ENCODE measurements around the gene SLC35D1. TPM values are rescaled to one million over a fixed set of nuclear protein-coding genes. Genes with fewer than 3 reads are reported as not detected.
"Not testable (repeated sequence)": the region's sequence is repeated elsewhere in the genome, so short reads cannot be mapped to it uniquely, and the experiment has no call there.

Gene SLC35D1
- total RNA-seq, 2 experiments from 2014 or later = 11.2 to 11.4 TPM

DNA sequence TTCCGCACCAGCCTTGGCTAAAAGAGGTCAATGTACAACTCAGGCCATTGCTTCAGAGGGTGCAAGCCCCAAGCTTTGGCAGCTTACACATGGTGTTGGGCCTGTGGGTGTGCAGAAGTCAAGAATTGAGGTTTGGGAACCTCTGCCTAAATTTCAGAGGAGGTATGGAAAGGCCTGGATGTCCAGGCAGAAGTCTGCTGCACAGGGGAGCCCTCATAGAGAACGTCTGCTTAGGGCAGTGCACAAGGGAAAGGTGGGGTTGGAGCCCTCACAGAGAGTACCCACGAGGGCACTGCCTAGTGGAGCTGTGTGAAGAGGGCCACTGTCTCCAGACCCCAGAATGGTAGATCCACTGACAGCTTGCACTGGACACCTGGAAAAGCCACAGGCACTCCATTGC is 13.7 kb upstream of the SLC35D1 start:
- Mint-ChIP-seq H3K9me3 (ENCODE audit: insufficient read depth) (peaks cover 26% of the 10 kb centered on the region), H3K27me3 (ENCODE audit: low read depth) (peaks cover 12% of the 10 kb centered on the region)
- DNase-seq; CTCF ChIA-PET; H3K4me1 Mint-ChIP-seq (ENCODE audit: low read depth); H3K27ac Mint-ChIP-seq; POLR2A ChIA-PET; H3K36me3 Mint-ChIP-seq (ENCODE audit: low read depth); H3K4me3 Mint-ChIP-seq; ATAC-seq: not testable (repeated sequence)

DNA sequence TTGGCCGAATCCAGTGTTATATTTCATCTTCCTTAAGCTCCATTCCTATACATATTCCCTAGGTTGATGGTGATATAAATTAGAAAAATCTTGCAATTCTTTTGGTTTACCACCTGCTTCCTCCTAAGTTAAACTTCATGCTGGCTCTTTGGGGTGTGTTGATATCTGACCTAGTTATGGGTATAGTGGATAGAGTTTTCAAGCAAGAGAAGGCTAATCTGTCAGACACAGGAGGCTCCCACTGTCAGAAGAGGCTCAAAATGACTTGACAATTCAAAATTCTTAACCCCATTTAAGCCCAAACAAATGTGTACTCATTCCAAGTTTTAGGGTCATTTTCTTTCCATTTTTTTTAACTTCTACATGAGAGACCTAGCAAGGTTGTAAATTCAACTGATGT is 8.5 kb upstream of the SLC35D1 start:
- DNase-seq (no peak), ATAC-seq (no peak)
- Mint-ChIP-seq H3K4me1 (ENCODE audit: low read depth) (no peaks in the 10 kb centered on the region), H3K27me3 (ENCODE audit: low read depth) (peaks cover 12% of the 10 kb centered on the region), H3K27ac (no peak overlapping the region), H3K4me3 (no peak overlapping the region), H3K36me3 (ENCODE audit: low read depth) (no peaks in the 10 kb centered on the region), H3K9me3 (ENCODE audit: insufficient read depth) (peaks cover 8% of the 10 kb centered on the region)
- ChIA-PET CTCF (no interaction called here), POLR2A (no interaction called here)

DNA sequence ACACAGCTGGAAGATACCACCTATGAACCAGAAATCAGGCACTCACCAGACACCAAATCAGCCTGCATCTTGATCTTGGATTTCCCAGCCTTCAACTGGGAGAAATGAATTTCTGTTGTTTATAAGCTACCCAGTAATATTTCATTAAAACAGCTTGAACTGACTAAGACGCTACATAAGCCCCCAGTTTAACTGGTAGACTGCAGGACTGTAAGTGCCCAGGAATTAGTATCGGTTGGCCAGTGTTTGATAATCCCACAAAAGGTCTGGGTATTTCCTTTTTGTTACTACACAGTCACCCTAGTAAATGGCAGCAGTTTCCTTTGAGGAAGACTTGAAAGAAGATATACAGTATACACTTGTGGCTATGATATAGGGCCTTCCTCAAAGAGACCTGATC is 7.3 kb upstream of the SLC35D1 start:
- no peaks in the 10 kb centered on the region for H3K4me1 Mint-ChIP-seq (ENCODE audit: low read depth)
- no peak overlapping the region for H3K4me3 Mint-ChIP-seq
- no peak overlapping the region for H3K27ac Mint-ChIP-seq
- H3K27me3 Mint-ChIP-seq (ENCODE audit: low read depth) = peaks cover 15% of the 10 kb centered on the region
- DNase-seq (no peak), ATAC-seq (no peak)
- ChIA-PET CTCF (interaction anchor here (1.1 to 1.9 kb wide), 3 partner anchors 43 to 152 kb away, joined by 3 to 6 read pairs (median 5); no protein-coding TSS in a partner anchor), POLR2A (no interaction called here)
- H3K36me3 Mint-ChIP-seq (ENCODE audit: low read depth) = no peaks in the 10 kb centered on the region
- H3K9me3 Mint-ChIP-seq (ENCODE audit: insufficient read depth) = no peaks in the 10 kb centered on the region

DNA sequence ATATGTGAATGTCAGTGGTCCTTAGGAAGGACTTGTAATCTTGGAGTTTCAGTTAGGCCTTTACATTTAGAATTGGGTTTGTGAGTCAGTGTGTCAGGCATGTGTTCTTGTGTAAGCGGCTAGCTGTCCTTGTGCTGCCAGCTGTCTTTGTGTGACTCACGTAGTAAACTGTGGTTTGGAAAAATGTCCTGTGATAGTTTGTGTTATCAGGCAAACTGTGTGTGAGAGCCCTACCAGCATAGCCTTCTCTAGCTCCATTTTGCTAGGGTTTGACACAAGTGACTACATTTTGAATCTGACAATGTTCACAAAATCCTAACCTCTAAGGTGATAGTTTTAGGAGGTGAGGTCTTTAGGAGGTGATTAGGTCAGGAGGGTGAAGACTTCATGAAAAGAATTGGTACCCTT is 6.9 kb upstream of the SLC35D1 start:
- Mint-ChIP-seq H3K4me3 (no peak overlapping the region), H3K36me3 (ENCODE audit: low read depth) (no peaks in the 10 kb centered on the region), H3K4me1 (ENCODE audit: low read depth) (no peaks in the 10 kb centered on the region), H3K27me3 (ENCODE audit: low read depth) (peaks cover 17% of the 10 kb centered on the region), H3K27ac (no peak overlapping the region), H3K9me3 (ENCODE audit: insufficient read depth) (no peaks in the 10 kb centered on the region)
- DNase-seq (no peak), ATAC-seq (no peak)
- ChIA-PET POLR2A (interaction anchor here (0.5 kb wide), 1 partner anchor 152 kb away, joined by 6 read pairs; no protein-coding TSS in a partner anchor), CTCF (interaction anchor here (0.6 to 1.9 kb wide), 5 partner anchors 10 to 153 kb away, joined by 3 to 6 read pairs (median 3); no protein-coding TSS in a partner anchor)

DNA sequence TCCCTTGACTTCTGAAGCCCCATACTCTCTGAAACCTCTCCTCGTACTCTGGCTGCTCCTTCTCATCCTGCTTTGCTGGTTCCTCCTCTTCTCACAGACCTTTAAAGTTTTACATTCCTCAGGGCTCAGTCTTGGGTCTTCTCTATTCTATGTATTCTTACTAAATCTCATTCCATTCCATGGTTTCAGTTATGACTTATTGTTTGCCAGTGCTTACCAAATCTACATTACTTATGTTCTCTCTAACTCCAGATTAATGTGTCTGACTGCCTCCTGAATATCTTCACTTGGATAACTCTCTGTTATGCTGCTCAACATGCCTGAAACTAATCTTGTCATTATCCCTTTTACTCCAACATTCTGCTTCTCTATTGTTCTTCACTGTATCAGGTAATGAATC is 5.4 kb upstream of the SLC35D1 start:
- ATAC-seq (no peak), DNase-seq (no peak)
- no peaks in the 10 kb centered on the region for H3K9me3 Mint-ChIP-seq (ENCODE audit: insufficient read depth)
- H3K4me3 Mint-ChIP-seq = no peak overlapping the region
- H3K4me1 Mint-ChIP-seq (ENCODE audit: low read depth) = peaks cover 6% of the 10 kb centered on the region
- CTCF ChIA-PET = no interaction called here
- POLR2A ChIA-PET = interaction anchor here (0.8 kb wide), 1 partner anchor 1219 kb away, joined by 3 read pairs; no protein-coding TSS in a partner anchor
- no peaks in the 10 kb centered on the region for H3K36me3 Mint-ChIP-seq (ENCODE audit: low read depth)
- H3K27ac Mint-ChIP-seq = no peak overlapping the region
- peaks cover 13% of the 10 kb centered on the region for H3K27me3 Mint-ChIP-seq (ENCODE audit: low read depth)

DNA sequence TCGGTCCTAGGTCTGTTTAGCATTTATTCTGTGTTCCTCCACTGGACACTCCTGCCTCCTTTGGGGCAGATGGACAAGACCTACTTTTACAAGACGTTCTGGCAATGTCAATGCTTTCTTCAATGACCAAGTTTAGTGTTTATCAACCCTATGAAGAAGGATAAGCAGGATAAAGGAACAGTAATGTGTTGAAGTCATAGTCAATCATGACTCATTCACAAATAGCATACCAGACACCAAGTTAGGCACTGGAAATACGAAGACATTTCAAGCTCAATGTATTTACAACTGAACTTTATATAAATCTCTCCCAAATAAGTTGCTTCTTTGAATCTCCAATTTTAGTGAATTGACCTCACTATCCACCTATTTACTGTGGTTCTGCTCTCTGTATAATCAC is 4.8 kb upstream of the SLC35D1 start:
- no peak overlapping the region for H3K27ac Mint-ChIP-seq
- H3K36me3 Mint-ChIP-seq (ENCODE audit: low read depth) = no peaks in the 10 kb centered on the region
- ATAC-seq = no peak
- no peak overlapping the region for H3K4me3 Mint-ChIP-seq
- H3K4me1 Mint-ChIP-seq (ENCODE audit: low read depth) = peaks cover 8% of the 10 kb centered on the region
- no peak for DNase-seq
- CTCF ChIA-PET = interaction anchor here (0.9 kb wide), 1 partner anchor 91 kb away, joined by 3 read pairs; no protein-coding TSS in a partner anchor
- peaks cover 10% of the 10 kb centered on the region for H3K27me3 Mint-ChIP-seq (ENCODE audit: low read depth)
- POLR2A ChIA-PET = interaction anchor here (0.8 kb wide), 1 partner anchor 1219 kb away, joined by 3 read pairs; no protein-coding TSS in a partner anchor
- H3K9me3 Mint-ChIP-seq (ENCODE audit: insufficient read depth) = no peaks in the 10 kb centered on the region

DNA sequence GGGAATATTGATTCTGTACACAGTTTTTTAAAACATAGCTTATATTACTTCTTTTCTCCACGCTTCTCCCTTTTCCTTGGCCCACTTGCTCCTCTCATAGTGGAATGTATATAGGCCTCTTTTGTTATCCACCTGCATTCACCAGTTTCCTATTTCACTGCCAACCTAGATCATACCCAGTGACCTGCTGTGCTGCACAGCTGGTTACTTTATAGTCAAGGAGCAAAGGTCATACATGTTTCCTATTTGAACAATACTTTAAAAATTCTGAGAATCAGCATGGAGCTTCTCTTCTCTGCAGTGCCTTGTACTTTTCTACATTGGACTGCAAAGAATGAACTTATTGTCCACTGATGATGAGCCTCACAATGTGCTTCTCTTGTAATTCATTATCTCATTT is 4.3 kb upstream of the SLC35D1 start:
- ChIA-PET CTCF (interaction anchor here (0.9 to 1.7 kb wide), 2 partner anchors 62 to 91 kb away, joined by 3 read pairs; no protein-coding TSS in a partner anchor), POLR2A (no interaction called here)
- H3K9me3 Mint-ChIP-seq (ENCODE audit: insufficient read depth) = no peaks in the 10 kb centered on the region
- peaks cover 8% of the 10 kb centered on the region for H3K4me1 Mint-ChIP-seq (ENCODE audit: low read depth)
- peaks cover 10% of the 10 kb centered on the region for H3K27me3 Mint-ChIP-seq (ENCODE audit: low read depth)
- no peak overlapping the region for H3K27ac Mint-ChIP-seq
- no peak for DNase-seq
- no peak for ATAC-seq
- H3K36me3 Mint-ChIP-seq (ENCODE audit: low read depth) = no peaks in the 10 kb centered on the region
- no peak overlapping the region for H3K4me3 Mint-ChIP-seq

DNA sequence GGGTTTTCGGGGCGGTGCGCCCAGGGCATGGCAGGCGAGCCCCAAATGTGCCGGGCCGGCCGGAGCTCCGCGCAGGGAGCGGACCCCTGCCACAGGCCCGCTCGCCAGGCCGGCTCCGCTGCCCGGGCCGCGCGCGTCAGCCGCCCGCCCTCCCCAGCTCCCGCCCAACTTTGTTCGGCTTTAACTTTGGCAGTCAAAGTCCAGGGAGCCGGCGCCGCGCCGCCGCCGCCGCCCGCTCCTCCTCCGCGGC is 488 bp downstream of the SLC35D1 start:
- peak; percentile 53 for ATAC-seq
- Mint-ChIP-seq H3K9me3 (ENCODE audit: insufficient read depth) (no peaks in the 10 kb centered on the region), H3K27ac (peak overlapping the region; percentile 91), H3K36me3 (ENCODE audit: low read depth) (peaks cover 19% of the 10 kb centered on the region), H3K27me3 (ENCODE audit: low read depth) (peaks cover 10% of the 10 kb centered on the region), H3K4me3 (peak overlapping the region; percentile 77), H3K4me1 (ENCODE audit: low read depth) (peaks cover 20% of the 10 kb centered on the region)
- ChIA-PET CTCF (interaction anchor here (0.9 to 2.4 kb wide), 8 partner anchors 57 to 208 kb away, joined by 3 to 10 read pairs (median 6); partner anchors contain the start of genes DNAI4 and MIER1), POLR2A (interaction anchor here (0.8 to 1.8 kb wide), 13 partner anchors 21 to 632 kb away, joined by 3 to 11 read pairs (median 4); partner anchors contain the start of genes DNAI4, MIER1 and SERBP1)
- DNase-seq = no peak

DNA sequence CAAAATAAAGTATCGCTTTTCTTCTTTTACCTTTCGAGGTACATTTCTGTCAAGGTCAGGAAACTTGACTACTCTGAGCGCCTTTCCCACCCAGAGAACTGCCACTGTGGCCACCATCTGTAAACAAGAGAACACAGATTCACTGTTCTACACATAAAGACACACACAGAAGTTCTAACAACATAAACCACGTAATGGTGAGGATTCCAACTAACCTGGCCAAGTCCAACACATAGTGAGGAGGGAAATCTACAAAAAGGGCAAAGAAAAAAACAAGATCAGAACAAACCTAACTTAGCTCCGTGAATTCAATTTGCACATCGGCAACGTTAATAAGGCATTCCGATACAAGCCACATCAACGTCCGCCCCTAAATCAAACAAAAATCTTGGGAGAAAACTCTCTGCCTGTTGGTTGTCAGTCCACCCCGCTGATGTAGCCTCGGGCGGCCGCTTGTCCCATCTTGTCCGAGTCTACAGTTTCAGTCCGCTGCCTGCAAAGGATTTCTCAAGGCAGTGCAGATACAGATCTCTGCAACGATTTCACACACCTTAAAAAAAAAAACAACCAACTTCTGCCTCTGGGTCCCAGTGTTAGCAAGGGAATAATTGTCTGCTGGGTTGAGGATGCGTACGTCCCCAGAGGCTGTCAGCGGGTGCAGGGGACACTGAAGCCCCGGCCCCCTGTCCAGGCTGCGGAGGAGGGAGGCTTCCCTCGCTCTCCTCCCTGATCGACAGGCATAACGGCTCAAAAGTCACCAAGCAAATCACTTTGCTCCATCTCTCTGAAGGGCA is 1.0 kb downstream of the SLC35D1 start:
- Mint-ChIP-seq H3K4me1 (ENCODE audit: low read depth) (peaks cover 20% of the 10 kb centered on the region), H3K9me3 (ENCODE audit: insufficient read depth) (no peaks in the 10 kb centered on the region), H3K4me3 (peak overlapping the region; percentile 77), H3K36me3 (ENCODE audit: low read depth) (peaks cover 23% of the 10 kb centered on the region), H3K27me3 (ENCODE audit: low read depth) (peaks cover 8% of the 10 kb centered on the region), H3K27ac (peak overlapping the region; percentile 72)
- ChIA-PET POLR2A (interaction anchor here (0.8 to 1.8 kb wide), 13 partner anchors 21 to 633 kb away, joined by 3 to 11 read pairs (median 4); partner anchors contain the start of genes DNAI4, MIER1 and SERBP1), CTCF (interaction anchor here (0.6 to 2.4 kb wide), 9 partner anchors 57 to 208 kb away, joined by 3 to 10 read pairs (median 6); partner anchors contain the start of genes DNAI4 and MIER1)
- no peak for ATAC-seq
- DNase-seq = peak; percentile 60

DNA sequence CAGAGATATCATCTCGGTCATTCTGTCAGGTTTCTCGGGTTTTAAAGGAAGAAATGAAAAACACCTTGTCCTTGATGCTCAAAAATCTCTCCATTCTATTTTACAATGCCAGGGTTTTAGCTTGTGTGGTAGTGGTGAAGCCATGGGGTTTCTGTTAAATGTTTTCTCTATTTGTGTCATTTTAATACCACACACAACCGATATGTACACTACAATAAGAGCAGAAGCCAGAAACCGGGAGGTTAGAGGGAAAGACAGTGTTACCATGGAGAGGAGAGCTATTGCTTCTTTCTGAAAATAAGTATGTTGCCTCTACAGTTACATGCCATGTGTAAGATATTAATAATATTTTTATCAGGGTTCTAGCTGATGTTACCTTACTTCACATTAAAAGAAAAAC is 2.8 kb downstream of the SLC35D1 start:
- H3K36me3 Mint-ChIP-seq (ENCODE audit: low read depth) = peaks cover 35% of the 10 kb centered on the region
- no peak for ATAC-seq
- DNase-seq = no peak
- H3K27me3 Mint-ChIP-seq (ENCODE audit: low read depth) = peaks cover 5% of the 10 kb centered on the region
- CTCF ChIA-PET = interaction anchor here (1.2 to 2.7 kb wide), 5 partner anchors 9 to 163 kb away, joined by 3 to 18 read pairs (median 7); no protein-coding TSS in a partner anchor
- H3K9me3 Mint-ChIP-seq (ENCODE audit: insufficient read depth) = no peaks in the 10 kb centered on the region
- H3K4me3 Mint-ChIP-seq = no peak overlapping the region
- peaks cover 20% of the 10 kb centered on the region for H3K4me1 Mint-ChIP-seq (ENCODE audit: low read depth)
- H3K27ac Mint-ChIP-seq = no peak overlapping the region
- POLR2A ChIA-PET = no interaction called here

DNA sequence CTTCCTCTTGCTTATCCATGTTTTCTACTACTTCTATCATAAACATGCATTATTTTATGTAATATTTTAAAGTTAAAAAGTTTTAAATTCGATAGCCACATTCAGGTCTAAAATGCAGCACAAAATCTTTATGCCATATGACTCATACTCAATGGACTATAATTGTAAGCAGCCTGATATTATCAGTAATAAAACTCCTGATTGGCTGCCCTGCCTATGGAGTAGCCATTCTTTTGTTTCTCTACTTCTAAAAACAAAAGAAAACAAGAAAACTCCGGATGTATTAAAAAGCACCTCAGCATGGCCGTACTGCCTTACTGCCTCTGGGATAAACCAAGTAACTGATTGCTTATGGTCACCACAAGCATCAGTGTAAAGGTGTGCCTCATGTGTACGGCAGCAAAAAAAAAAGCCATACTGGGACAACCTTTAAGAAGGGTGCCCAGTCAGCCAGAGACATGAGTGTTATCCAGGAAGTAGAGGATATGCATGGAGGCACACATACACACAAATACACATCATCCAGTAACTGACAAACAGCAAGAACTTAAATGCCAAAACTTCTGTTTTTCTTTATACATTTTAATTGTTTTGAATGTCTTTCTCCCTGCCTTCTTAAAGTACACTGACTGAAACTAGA is 9.2 kb downstream of the SLC35D1 start:
- CTCF ChIA-PET = interaction anchor here (1.8 kb wide), 1 partner anchor 104 kb away, joined by 6 read pairs; no protein-coding TSS in a partner anchor
- Mint-ChIP-seq H3K4me3 (no peak overlapping the region), H3K27ac (no peak overlapping the region), H3K4me1 (ENCODE audit: low read depth) (no peaks in the 10 kb centered on the region), H3K36me3 (ENCODE audit: low read depth) (peaks cover 71% of the 10 kb centered on the region), H3K9me3 (ENCODE audit: insufficient read depth) (no peaks in the 10 kb centered on the region), H3K27me3 (ENCODE audit: low read depth) (no peaks in the 10 kb centered on the region)
- no peak for ATAC-seq
- POLR2A ChIA-PET = no interaction called here
- DNase-seq = no peak

DNA sequence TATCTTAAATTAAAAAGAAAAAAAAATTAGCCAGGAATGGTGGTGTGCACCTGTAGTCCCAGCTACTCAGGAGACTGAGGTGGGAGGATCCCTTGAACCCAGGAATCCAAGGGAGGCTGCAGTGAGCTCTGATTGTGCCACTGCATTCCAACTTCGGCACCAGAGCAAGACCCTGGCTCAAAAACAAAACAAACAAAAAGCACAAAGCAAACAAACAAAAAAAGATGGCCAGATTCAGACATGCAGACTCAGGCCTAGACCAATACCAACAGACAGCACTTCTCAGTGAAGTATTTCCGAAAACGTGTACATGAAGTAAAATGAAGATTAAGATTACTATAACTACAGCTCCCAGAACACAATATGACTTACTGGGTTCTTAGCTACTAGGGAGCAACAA is 10.6 kb downstream of the SLC35D1 start:
- CTCF ChIA-PET = interaction anchor here (0.8 kb wide), 1 partner anchor 170 kb away, joined by 3 read pairs; no protein-coding TSS in a partner anchor
- H3K4me1 Mint-ChIP-seq (ENCODE audit: low read depth) = no peaks in the 10 kb centered on the region
- H3K27me3 Mint-ChIP-seq (ENCODE audit: low read depth) = no peaks in the 10 kb centered on the region
- ATAC-seq = no peak
- H3K4me3 Mint-ChIP-seq = no peak overlapping the region
- peaks cover 73% of the 10 kb centered on the region for H3K36me3 Mint-ChIP-seq (ENCODE audit: low read depth)
- no peak overlapping the region for H3K27ac Mint-ChIP-seq
- POLR2A ChIA-PET = no interaction called here
- DNase-seq = no peak
- no peaks in the 10 kb centered on the region for H3K9me3 Mint-ChIP-seq (ENCODE audit: insufficient read depth)

Data from activated CD8-positive, alpha-beta T cell treated with anti-CD3 and anti-CD28 coated beads, Interleukin-2, amount 10 ng/mL, durations not matched to agents 7 days and 5 days (primary cell).